Gastrocnemius medialis (tissue), 4 donors: Measurements from ENCODE around the gene ZNF44. TPM values are rescaled to one million over a fixed set of nuclear protein-coding genes. Genes with fewer than 3 reads are reported as not detected.

Source experiments
- ATAC-seq, 2 donors: fragments of 150-250 bp; one replicate each; pipeline ENCODE4 v1.9.1; 2016
- DNase-seq, 2 donors: peaks; one replicate each; pipeline ENCODE4 v3.0.0-alpha.2; 2019
- H3K27ac ChIP-seq, 4 donors: fragments of 200-600 bp; sonication (generic); 1 replicate in 1 of 4; 2 replicates in 3 of 4; pipeline ENCODE4 v1.5.1; 2016 to 2018; ENCODE audit warnings: mild to moderate bottlenecking in 2 of 4, moderate library complexity in 1 of 4
- H3K27me3 ChIP-seq, 3 donors: fragments of 200-600 bp; sonication (generic) in 2 of 3; 1 replicate in 1 of 3; 2 replicates in 2 of 3; pipeline versions ENCODE4 v1.5.1 to v1.6.0; 2016 to 2019; ENCODE audit warnings: mild to moderate bottlenecking in 1 of 3, moderate library complexity in 1 of 3
- H3K36me3 ChIP-seq, 2 donors: fragments of 200-600 bp; sonication (generic) in 1 of 2; one replicate each; pipeline ENCODE4 v1.5.1; 2017 to 2018
- H3K4me1 ChIP-seq, 2 donors: fragments of 200-600 bp; sonication (generic) in 1 of 2; one replicate each; pipeline ENCODE4 v1.5.1; 2016 to 2017; ENCODE audit warnings: mild to moderate bottlenecking in 2 of 2
- H3K4me3 ChIP-seq, 4 donors: fragments of 200-600 bp; sonication (generic) in 3 of 4; 1 replicate in 1 of 4; 2 replicates in 3 of 4; pipeline ENCODE4 v1.5.1; 2016 to 2019; ENCODE audit warnings: mild to moderate bottlenecking in 2 of 4
- H3K9me3 ChIP-seq, 3 donors: fragments of 200-600 bp; sonication (generic) in 2 of 3; 1 replicate in 1 of 3; 2 replicates in 2 of 3; pipeline ENCODE4 v1.5.1; 2016 to 2019
- CTCF ChIP-seq, 5 experiments: fragments of 450-650 bp in 3 of 5; fragments of 200-600 bp in 2 of 5; sonication (generic) in 2 of 5; IDR thresholded peaks in 4 of 5; conservative IDR thresholded peaks in 1 of 5; 1 replicate in 4 of 5; 2 replicates in 1 of 5; pipeline ENCODE4 v1.5.1; 2016 to 2019; ENCODE audit warnings: antibody characterized with exemption in 5 of 5, mild to moderate bottlenecking in 3 of 5, moderate library complexity in 3 of 5
- POLR2A ChIP-seq, 2 donors: fragments of 450-650 bp; IDR thresholded peaks; one replicate each; pipeline ENCODE4 v1.6.1; 2017; ENCODE audit warnings: antibody characterized with exemption in 2 of 2, mild to moderate bottlenecking in 2 of 2, moderate library complexity in 2 of 2
- in situ Hi-C, 4 donors: fragments of 200-750 bp; cut with MboI; loops; one replicate each; pipeline versions ENCODE4 v1.15.0 to v1.8.0; 2017; ENCODE audit warnings: low sequenced_read_pairs in 4 of 4
- intact Hi-C: fragments of 100-400 bp; cut with DNase I; formaldehyde crosslinking; loops from one replicate; pipeline ENCODE4 v1.15.1; 2023; ENCODE audit warnings: low total_unique reads
- total RNA-seq, 4 donors: library from RNA; depleted of rRNA; stranded (reverse); fragments of >200 nt; gene quantifications; one replicate each; pipeline versions ENCODE4 v1.1.0 to v1.2.3, GENCODE V29; 2016

The ZNF44 gene
- total RNA-seq, 4 donors from 2014 or later: 2.6 to 4.0 (median 3.5) TPM

- Histone ChIP-seq H3K27ac (no peak overlapping the region), H3K36me3 (peaks cover 0 to 6% of the 10 kb centered on the region in 2 donors), H3K4me1 (peaks cover 9 to 12% of the 10 kb centered on the region in 2 donors), H3K27me3 (no peaks in the 10 kb centered on the region), H3K9me3 (peaks cover 0 to 12% (median 0%) of the 10 kb centered on the region in 3 donors), H3K4me3 (no peak overlapping the region)
- in situ Hi-C loops: no loop called here
- no peak for TF ChIP-seq POLR2A (IDR thresholded peaks at IDR 0.05)
- no peak for TF ChIP-seq CTCF (IDR thresholded peaks at IDR 0.05 in 4 of 5, conservative IDR thresholded peaks at IDR 0.05 in 1 of 5)
- intact Hi-C loops: no loop called here
- ATAC-seq: no peak
- DNase-seq: no peak
Observed at GRCh38 chr19:12284226-12284625, 10.5 kb downstream of the ZNF44 start.

GRCh38 chr19:12278713-12279112 lies 16.0 kb downstream of the ZNF44 start:
- TF ChIP-seq POLR2A (IDR thresholded peaks at IDR 0.05) (no peak), CTCF (IDR thresholded peaks at IDR 0.05 in 4 of 5, conservative IDR thresholded peaks at IDR 0.05 in 1 of 5) (no peak)
- Histone ChIP-seq H3K4me3 (no peak overlapping the region), H3K36me3 (peaks cover 13 to 31% of the 10 kb centered on the region in 2 donors), H3K27me3 (no peaks in the 10 kb centered on the region), H3K27ac (no peak overlapping the region), H3K4me1 (no peaks in the 10 kb centered on the region), H3K9me3 (peaks cover 3 to 36% (median 9%) of the 10 kb centered on the region in 3 donors)
- intact Hi-C loops: no loop called here
- no peak for DNase-seq
- no peak for ATAC-seq
- in situ Hi-C loops: no loop called here

- no peaks in the 10 kb centered on the region for H3K27me3 ChIP-seq
- TF ChIP-seq CTCF (IDR thresholded peaks at IDR 0.05 in 4 of 5, conservative IDR thresholded peaks at IDR 0.05 in 1 of 5) (no peak), POLR2A (IDR thresholded peaks at IDR 0.05) (no peak)
- H3K36me3 ChIP-seq: peaks cover 37 to 86% of the 10 kb centered on the region in 2 donors
- in situ Hi-C loops (no loop called here), intact Hi-C loops (no loop called here)
- no peaks in the 10 kb centered on the region for H3K4me1 ChIP-seq
- H3K27ac ChIP-seq: no peak overlapping the region
- peaks cover 20 to 79% (median 28%) of the 10 kb centered on the region in 3 donors for H3K9me3 ChIP-seq
- DNase-seq (no peak), ATAC-seq (no peak)
- peak overlapping the region in 1 of 4 donors; percentile 34 for H3K4me3 ChIP-seq
Observed at GRCh38 chr19:12272980-12273901, 21.4 kb downstream of the ZNF44 start.

- Histone ChIP-seq H3K27me3 (no peaks in the 10 kb centered on the region), H3K4me1 (no peaks in the 10 kb centered on the region), H3K9me3 (peaks cover 20 to 87% (median 26%) of the 10 kb centered on the region in 3 donors), H3K36me3 (peaks cover 37 to 87% of the 10 kb centered on the region in 2 donors), H3K4me3 (peak overlapping the region in 1 of 4 donors; percentile 30), H3K27ac (no peak overlapping the region)
- TF ChIP-seq POLR2A (IDR thresholded peaks at IDR 0.05): no peak
- no peak for TF ChIP-seq CTCF (IDR thresholded peaks at IDR 0.05 in 4 of 5, conservative IDR thresholded peaks at IDR 0.05 in 1 of 5)
- ATAC-seq: no peak
- no peak for DNase-seq
- intact Hi-C loops: no loop called here
- in situ Hi-C loops: no loop called here
Observed at GRCh38 chr19:12272386-12272785, 22.3 kb downstream of the ZNF44 start.
